Activated naive CD4-positive, alpha-beta T cell treated with anti-CD3 and anti-CD28 coated beads, Interleukin-2, amount 10 ng/mL, durations not matched to agents 7 days and 5 days (primary cell): ENCODE measurements around the gene RASA2.
"Not testable (repeated sequence)": the region's sequence is repeated elsewhere in the genome, so short reads cannot be mapped to it uniquely, and the experiment has no call there.

ENCODE experiments used
- CTCF ChIA-PET: fragments of 350-600 bp; sonication (Branson Sonifier 250); formaldehyde crosslinking; loops from one replicate; lab custom pipeline; 2021; ENCODE audit warnings: antibody characterized with exemption; lab: Charles Lee
- DNase-seq: peaks from one replicate; pipeline ENCODE4 v3.0.0-alpha.2; 2020
- H3K27ac Mint-ChIP-seq: one replicate; pipeline ENCODE4 v1.8.0; 2021; ENCODE audit warnings: mild to moderate bottlenecking, moderate library complexity, mixed read lengths
- H3K27me3 Mint-ChIP-seq: one replicate; pipeline ENCODE4 v1.8.0; 2021; ENCODE audit warnings: mild to moderate bottlenecking, mixed read lengths
- H3K36me3 Mint-ChIP-seq: one replicate; pipeline ENCODE4 v1.8.0; 2021; ENCODE audit warnings: mixed read lengths
- H3K4me1 Mint-ChIP-seq: one replicate; pipeline ENCODE4 v1.8.0; 2021; ENCODE audit warnings: mixed read lengths
- H3K4me3 Mint-ChIP-seq: one replicate; pipeline ENCODE4 v1.8.0; 2021; ENCODE audit warnings: mild to moderate bottlenecking, moderate library complexity, mixed read lengths
- H3K9me3 Mint-ChIP-seq: one replicate; pipeline ENCODE4 v1.8.0; 2021; ENCODE audit warnings: mixed read lengths

The RASA2 gene

DNA sequence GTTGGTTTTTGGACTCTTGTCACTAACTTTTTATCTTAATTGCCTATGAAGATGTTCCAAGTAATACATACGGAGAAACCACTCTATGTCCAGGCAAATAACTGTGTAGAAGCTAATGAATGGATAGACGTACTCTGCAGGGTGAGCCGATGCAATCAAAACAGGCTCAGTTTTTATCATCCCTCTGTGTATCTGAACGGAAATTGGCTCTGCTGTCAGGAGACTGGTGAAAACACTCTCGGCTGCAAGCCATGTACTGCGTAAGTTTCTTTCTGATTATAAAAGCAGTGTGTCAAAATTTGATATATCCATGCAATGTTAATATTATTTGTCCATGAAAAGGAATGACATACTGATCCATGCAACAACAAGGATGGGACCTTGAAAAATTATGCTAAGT is 121.6 kb downstream of the RASA2 start:
- DNase-seq = no peak
- H3K9me3 Mint-ChIP-seq = no peaks in the 10 kb centered on the region
- H3K4me1 Mint-ChIP-seq = no peaks in the 10 kb centered on the region
- H3K36me3 Mint-ChIP-seq = peaks cover 48% of the 10 kb centered on the region
- H3K27me3 Mint-ChIP-seq = no peaks in the 10 kb centered on the region
- CTCF ChIA-PET = no interaction called here
- H3K27ac Mint-ChIP-seq = no peak overlapping the region
- no peak overlapping the region for H3K4me3 Mint-ChIP-seq

DNA sequence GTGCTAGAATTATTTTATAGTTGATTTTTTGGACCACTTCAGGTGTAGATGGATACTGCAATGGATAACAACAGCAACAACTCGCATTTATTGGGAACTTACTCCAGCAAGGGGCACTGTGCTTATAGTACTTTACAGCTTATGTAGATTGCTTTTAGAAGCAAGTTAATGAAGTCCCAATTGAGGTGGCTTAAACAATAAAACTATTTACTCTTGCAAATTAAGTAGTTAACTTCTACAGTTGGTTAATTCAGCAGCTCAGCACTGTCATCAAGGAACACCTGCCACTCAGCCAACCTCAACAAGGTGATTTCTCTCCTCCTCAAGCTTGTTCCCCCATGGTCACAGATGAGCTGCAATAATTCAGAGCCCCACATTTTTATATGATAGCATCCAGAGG is 124.1 kb downstream of the RASA2 start:
- Mint-ChIP-seq H3K36me3 (peaks cover 48% of the 10 kb centered on the region), H3K4me3 (no peak overlapping the region), H3K4me1 (no peaks in the 10 kb centered on the region), H3K9me3 (no peaks in the 10 kb centered on the region), H3K27me3 (no peaks in the 10 kb centered on the region), H3K27ac (no peak overlapping the region)
- CTCF ChIA-PET = interaction anchor here (0.7 kb wide), 1 partner anchor 151 kb away, joined by 3 read pairs; no protein-coding TSS in a partner anchor
- no peak for DNase-seq

DNA sequence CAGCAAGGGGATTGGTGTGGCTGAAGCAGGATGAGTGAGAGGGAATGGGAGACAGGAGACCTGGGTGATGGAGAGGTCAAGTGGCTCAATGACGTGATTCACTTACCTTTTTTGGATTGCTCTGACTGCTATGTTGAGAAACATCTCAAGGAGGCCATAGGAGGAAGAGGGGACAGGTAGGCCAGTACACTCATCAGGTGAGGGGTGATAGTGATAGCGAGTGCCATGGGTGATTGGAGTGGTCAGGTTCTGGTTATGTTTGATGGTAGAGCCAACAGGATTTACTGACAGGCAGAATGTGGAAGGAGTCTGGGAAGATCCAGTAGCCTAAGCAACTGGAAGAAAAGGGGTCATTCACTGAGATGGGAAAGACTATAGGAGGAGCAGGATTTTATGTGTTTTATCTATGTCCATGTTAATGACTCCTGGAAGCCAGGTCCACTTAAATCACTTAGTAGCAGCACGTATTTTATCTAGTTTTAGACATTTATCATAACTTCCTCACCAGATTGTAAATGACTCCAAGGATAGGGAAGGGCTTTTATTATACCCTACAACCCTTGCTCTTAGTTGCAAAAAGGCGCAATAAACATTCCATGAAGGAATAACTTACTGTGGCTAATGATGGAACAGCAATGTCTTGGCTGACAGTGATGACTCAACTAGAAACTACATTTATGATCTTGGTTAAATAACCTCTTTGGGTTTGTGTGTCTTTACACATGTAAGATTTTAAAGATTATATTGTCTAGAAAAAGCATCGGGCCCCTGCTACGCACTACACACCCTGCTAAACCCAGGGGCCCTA is 131.5 kb downstream of the RASA2 start:
- Mint-ChIP-seq H3K27ac (no peak overlapping the region), H3K27me3 (no peaks in the 10 kb centered on the region), H3K4me3 (no peak overlapping the region), H3K9me3 (no peaks in the 10 kb centered on the region), H3K4me1 (no peaks in the 10 kb centered on the region), H3K36me3 (peaks cover 36% of the 10 kb centered on the region)
- DNase-seq = no peak
- CTCF ChIA-PET = no interaction called here

DNA sequence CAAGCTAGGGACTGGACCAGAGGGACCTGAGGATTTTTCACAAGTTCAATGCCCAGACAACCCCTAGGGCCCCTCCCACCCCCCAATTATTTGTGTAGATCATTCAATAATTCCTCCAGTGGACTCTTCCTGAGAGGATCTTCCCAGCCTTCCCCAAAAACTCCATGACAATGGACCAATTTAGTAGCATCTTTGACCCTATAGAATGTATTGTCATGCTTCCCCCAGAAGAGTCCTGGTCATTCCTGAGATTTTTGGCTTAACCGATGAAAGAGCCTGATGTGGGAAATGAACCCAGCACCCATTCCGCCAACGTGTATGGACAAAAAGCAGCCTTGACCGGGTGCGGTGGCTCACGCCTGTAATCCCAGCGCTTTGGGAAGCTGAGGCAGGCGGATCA is 132.1 kb downstream of the RASA2 start:
- Mint-ChIP-seq H3K4me1 (no peaks in the 10 kb centered on the region), H3K27me3 (no peaks in the 10 kb centered on the region), H3K27ac (no peak overlapping the region), H3K36me3 (peaks cover 35% of the 10 kb centered on the region), H3K9me3 (no peaks in the 10 kb centered on the region), H3K4me3 (no peak overlapping the region)
- CTCF ChIA-PET = no interaction called here
- no peak for DNase-seq

DNA sequence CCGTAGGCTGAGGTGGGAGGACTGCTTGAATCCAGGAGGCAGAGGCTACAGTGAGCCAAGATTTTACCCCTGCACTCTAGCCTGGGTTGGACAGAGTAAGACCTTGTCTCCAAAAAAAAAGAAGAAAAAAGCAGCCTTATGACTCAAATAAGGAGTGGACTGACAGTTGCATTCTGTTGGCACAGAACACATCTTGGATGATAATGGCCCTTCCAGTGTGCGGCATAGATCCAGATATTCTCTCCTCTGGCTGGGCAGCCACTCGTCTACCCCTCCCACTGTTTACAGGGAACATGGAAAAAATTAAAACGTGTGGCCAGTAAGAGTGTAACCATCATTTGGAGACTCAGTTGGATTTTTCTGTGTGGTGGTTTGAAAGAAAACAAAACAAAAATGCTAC is 132.6 kb downstream of the RASA2 start:
- H3K27ac Mint-ChIP-seq = no peak overlapping the region
- H3K27me3 Mint-ChIP-seq = no peaks in the 10 kb centered on the region
- H3K4me3 Mint-ChIP-seq = no peak overlapping the region
- H3K4me1 Mint-ChIP-seq = no peaks in the 10 kb centered on the region
- CTCF ChIA-PET = no interaction called here
- DNase-seq = no peak
- H3K9me3 Mint-ChIP-seq = no peaks in the 10 kb centered on the region
- H3K36me3 Mint-ChIP-seq = peaks cover 30% of the 10 kb centered on the region

DNA sequence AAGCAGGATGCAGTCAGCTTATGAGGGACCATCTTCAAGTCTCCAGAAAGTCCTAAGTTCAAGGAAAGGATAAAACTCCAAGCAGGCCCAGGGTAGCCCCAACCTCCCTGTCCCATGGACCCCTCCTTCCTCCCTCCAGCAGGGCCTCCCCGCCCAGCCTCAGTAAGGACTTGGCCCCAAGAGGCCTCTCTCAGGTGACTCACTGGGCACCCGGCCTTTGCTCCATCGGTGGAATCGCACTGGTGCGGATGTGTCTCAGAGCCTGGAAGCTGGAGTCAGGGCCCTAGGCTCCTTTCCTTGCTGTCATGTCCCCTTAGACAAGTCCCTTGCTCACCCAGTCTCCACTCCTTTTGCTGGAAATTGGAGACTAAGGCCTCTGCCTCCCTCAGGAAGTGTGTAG is 136.9 kb downstream of the RASA2 start:
- no peaks in the 10 kb centered on the region for H3K4me1 Mint-ChIP-seq

DNA sequence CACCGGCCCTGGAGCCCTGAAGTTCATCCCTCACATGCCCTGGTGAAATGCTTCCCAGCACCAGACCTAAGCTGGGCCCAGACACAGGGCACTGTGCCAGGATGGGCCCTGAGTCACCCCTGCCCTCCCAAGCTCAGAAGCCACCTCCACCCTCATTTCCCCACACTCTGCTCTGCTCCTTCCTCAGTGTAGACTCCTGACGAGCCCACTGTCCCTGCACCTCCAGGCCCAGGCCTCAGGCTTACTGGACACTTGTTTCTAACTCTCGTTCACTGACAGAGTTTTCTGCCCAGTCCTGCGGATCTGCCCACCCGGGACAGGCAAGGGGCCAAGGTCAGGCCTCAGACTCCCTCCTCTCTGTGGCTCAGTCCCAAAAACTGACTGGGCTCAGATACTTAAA is 138.7 kb downstream of the RASA2 start:
- Mint-ChIP-seq H3K27me3 (peaks cover 12% of the 10 kb centered on the region), H3K4me3 (no peak overlapping the region), H3K27ac (no peak overlapping the region), H3K9me3 (peaks cover 12% of the 10 kb centered on the region), H3K36me3 (no peaks in the 10 kb centered on the region), H3K4me1 (peaks cover 2% of the 10 kb centered on the region)
- DNase-seq = no peak
- CTCF ChIA-PET = no interaction called here

More for the DNA sequence above, 136.9 kb downstream of the RASA2 start:
- Mint-ChIP-seq H3K36me3 (no peaks in the 10 kb centered on the region), H3K27ac (no peak overlapping the region), H3K27me3 (peaks cover 4% of the 10 kb centered on the region), H3K9me3 (peaks cover 6% of the 10 kb centered on the region), H3K4me3 (no peak overlapping the region)
- CTCF ChIA-PET = no interaction called here
- DNase-seq = no peak

DNA sequence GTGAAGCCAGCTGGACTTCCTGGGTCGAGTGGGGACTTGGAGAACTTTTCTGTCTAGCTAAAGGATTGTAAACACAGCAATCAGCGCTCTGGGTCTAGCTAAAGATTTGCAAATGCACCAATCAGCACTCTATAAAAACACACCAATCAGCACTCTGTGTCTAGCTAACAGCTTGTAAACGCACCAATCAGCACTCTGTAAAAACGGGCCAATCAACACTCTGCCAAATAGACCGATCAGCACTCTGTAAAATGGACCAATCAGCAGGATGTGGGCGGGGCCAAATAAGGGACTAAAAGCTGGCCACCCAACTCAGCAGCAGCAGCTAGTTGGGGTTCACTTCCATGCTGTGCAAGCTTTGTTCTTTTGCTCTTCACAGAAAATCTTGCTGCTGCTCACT is 141.5 kb downstream of the RASA2 start:
- H3K4me1 Mint-ChIP-seq, DNase-seq, H3K27ac Mint-ChIP-seq, H3K4me3 Mint-ChIP-seq, H3K36me3 Mint-ChIP-seq: not testable (repeated sequence)
- Mint-ChIP-seq H3K27me3 (peaks cover 18% of the 10 kb centered on the region), H3K9me3 (peaks cover 12% of the 10 kb centered on the region)
- CTCF ChIA-PET = interaction anchor here (0.6 kb wide), 1 partner anchor 169 kb away, joined by 3 read pairs; no protein-coding TSS in a partner anchor

DNA sequence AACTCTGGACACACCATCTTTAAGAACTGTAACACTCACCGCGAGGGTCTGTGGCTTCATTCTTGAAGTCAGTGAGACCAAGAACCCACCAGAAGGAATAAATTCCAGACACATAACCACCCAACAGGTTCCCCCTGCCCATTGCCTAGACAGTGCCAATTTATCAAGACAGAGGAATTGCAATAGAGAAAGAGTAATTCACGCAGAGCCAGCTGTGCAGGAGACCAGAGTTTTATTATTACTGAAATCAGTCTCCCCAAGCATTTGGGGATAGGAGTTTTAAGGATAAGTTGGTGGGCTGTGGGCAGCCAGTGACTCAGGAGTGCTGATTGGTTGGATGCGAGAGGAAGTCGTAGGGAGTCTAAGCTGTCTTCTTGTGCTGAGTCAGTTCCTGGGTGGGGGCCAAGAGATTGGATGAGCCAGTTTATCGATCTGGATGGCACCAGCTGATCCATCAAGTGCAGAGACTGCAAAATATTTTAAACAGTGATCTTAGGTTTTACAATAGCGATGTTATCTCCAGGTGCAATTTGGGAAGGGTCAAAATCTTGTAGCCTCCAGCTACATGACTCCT is 142.1 kb downstream of the RASA2 start:
- peaks cover 19% of the 10 kb centered on the region for H3K27me3 Mint-ChIP-seq
- H3K9me3 Mint-ChIP-seq = peaks cover 12% of the 10 kb centered on the region
- H3K4me1 Mint-ChIP-seq, H3K4me3 Mint-ChIP-seq, DNase-seq, H3K36me3 Mint-ChIP-seq, CTCF ChIA-PET, H3K27ac Mint-ChIP-seq: not testable (repeated sequence)

DNA sequence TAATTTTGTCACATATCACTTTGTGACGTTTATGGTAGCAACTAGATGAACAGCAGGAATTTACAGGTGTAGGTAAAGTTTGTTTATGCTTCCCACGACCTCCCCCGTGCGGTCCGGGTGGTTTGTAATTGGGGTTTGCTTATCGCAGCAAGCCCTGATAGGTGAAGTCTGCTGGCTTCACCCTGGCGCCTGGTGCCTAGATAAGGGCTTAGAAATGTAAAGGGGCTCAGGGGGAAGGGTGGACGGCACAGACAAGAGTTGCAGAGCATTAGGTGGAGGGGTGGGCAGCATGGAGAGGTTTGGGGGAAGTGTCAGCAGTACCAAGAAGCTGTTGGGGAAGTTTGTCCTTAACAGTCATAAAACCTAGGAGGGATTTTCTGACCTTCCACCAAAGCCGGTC is 143.1 kb downstream of the RASA2 start:
- CTCF ChIA-PET = no interaction called here
- H3K4me1 Mint-ChIP-seq = peaks cover 2% of the 10 kb centered on the region
- no peak for DNase-seq
- H3K27ac Mint-ChIP-seq = no peak overlapping the region
- H3K36me3 Mint-ChIP-seq = no peaks in the 10 kb centered on the region
- peaks cover 15% of the 10 kb centered on the region for H3K27me3 Mint-ChIP-seq
- no peak overlapping the region for H3K4me3 Mint-ChIP-seq
- H3K9me3 Mint-ChIP-seq = peaks cover 12% of the 10 kb centered on the region

DNA sequence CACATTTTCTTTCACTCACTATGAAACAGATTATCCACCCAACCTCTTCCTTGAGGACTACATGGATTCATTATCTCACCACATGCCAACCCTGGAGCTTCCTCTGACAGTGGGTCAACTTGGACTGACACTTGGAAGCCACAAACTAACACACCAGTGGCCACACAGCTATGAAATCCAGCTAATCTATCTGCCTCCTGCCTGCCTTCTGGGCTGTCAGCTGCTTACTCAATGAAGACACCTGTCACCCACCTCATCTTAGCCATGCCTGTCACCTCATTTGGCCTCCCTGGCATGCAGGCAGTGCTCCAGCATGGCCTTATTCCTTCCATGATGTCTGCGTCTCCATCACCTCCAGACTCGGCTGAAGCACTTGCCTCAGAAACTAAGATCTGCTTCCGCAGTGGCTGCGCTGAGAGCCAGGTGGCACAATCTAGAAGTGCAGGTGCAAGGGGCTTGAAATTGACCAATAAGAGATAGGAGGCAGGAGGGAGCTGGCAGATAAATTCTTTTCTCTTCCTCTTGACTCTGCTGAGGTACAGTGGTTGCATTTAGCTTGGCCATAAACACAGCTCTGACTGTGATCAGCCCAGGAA is 146.1 kb downstream of the RASA2 start:
- Mint-ChIP-seq H3K9me3 (peaks cover 12% of the 10 kb centered on the region), H3K36me3 (no peaks in the 10 kb centered on the region), H3K4me1 (peaks cover 2% of the 10 kb centered on the region), H3K27ac (no peak overlapping the region), H3K4me3 (no peak overlapping the region), H3K27me3 (peaks cover 15% of the 10 kb centered on the region)
- CTCF ChIA-PET = interaction anchor here (1.4 kb wide), 1 partner anchor 12 kb away, joined by 7 read pairs; no protein-coding TSS in a partner anchor
- no peak for DNase-seq

DNA sequence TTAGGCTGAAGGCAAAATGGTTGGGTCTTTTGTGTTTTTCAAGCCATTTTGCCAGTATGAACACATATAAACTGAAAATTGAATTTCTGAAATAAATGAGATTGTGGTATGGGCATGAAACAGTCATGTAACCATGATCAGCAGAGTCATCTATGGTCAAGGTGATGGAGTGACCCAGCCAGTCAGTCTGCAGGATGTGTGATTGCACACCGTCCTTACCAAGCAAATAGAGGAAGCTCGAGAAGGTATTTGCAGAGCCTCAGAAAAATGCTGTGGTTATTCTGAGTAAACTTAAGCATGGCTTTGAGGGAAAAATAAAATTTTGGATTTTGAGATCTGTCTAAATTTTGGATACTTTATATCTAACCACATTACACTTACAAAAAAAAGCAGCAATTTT is 155.4 kb downstream of the RASA2 start:
- CTCF ChIA-PET = interaction anchor here (1.0 kb wide), 1 partner anchor 16 kb away, joined by 3 read pairs; no protein-coding TSS in a partner anchor
- DNase-seq = no peak
- no peaks in the 10 kb centered on the region for H3K4me1 Mint-ChIP-seq
- no peaks in the 10 kb centered on the region for H3K36me3 Mint-ChIP-seq
- H3K27me3 Mint-ChIP-seq = peaks cover 5% of the 10 kb centered on the region
- no peaks in the 10 kb centered on the region for H3K9me3 Mint-ChIP-seq
- H3K4me3 Mint-ChIP-seq = no peak overlapping the region
- H3K27ac Mint-ChIP-seq = no peak overlapping the region

DNA sequence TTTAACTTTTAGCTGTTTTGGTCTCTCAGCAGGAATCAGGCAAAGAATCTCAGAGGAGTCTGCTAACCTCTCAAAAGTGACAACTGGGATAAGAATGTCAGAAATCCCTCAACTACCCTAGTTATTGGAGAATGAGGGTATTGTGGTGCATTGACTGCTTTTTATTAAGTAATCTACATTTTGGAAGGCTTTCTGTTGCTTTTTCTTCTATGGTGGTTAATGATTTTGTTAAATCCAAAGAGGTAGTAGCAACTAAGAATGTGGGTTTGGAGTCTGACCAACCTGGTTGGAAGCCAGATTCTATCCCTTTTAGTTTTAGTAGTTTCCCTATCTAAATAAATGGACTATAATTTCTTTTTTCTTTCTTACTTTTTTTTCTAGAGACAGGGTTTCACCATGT is 156.6 kb downstream of the RASA2 start:
- Mint-ChIP-seq H3K36me3 (no peaks in the 10 kb centered on the region), H3K27me3 (peaks cover 5% of the 10 kb centered on the region), H3K4me1 (no peaks in the 10 kb centered on the region), H3K9me3 (no peaks in the 10 kb centered on the region), H3K4me3 (no peak overlapping the region), H3K27ac (no peak overlapping the region)
- no peak for DNase-seq
- CTCF ChIA-PET = interaction anchor here (1.1 to 2.7 kb wide), 5 partner anchors 8 to 338 kb away, joined by 3 to 28 read pairs (median 4); no protein-coding TSS in a partner anchor

DNA sequence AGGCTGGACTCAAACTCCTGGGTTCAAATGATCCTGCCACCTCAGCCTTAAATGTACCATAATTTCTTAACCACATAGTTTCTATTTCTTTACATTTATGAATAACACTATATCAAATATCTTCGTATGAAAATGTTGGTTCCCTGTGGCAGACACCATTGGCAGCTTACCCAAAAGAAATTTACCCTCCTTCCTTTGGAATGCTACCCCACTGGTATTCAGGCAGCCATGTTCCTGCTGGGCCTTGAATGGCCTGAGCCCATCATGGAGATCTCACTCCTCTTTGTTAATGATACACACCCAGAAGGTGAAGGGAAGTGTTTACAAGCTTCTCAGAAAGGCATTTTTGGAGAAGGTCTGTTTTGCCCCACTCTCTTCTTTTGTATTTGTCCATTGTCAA is 157.0 kb downstream of the RASA2 start:
- CTCF ChIA-PET = interaction anchor here (1.1 to 2.7 kb wide), 6 partner anchors 9 to 338 kb away, joined by 3 to 28 read pairs (median 4); no protein-coding TSS in a partner anchor
- DNase-seq = no peak
- H3K9me3 Mint-ChIP-seq = no peaks in the 10 kb centered on the region
- peaks cover under 1% of the 10 kb centered on the region for H3K27me3 Mint-ChIP-seq
- no peaks in the 10 kb centered on the region for H3K36me3 Mint-ChIP-seq
- H3K27ac Mint-ChIP-seq = no peak overlapping the region
- no peaks in the 10 kb centered on the region for H3K4me1 Mint-ChIP-seq
- no peak overlapping the region for H3K4me3 Mint-ChIP-seq
